ENCODE results near the gene MYO1D. TPM values are rescaled to one million over a fixed set of nuclear protein-coding genes. Genes with fewer than 3 reads are reported as not detected.

The MYO1D gene
- total RNA-seq, 1 donor from 2014 or later, result 24.9 TPM

DNA sequence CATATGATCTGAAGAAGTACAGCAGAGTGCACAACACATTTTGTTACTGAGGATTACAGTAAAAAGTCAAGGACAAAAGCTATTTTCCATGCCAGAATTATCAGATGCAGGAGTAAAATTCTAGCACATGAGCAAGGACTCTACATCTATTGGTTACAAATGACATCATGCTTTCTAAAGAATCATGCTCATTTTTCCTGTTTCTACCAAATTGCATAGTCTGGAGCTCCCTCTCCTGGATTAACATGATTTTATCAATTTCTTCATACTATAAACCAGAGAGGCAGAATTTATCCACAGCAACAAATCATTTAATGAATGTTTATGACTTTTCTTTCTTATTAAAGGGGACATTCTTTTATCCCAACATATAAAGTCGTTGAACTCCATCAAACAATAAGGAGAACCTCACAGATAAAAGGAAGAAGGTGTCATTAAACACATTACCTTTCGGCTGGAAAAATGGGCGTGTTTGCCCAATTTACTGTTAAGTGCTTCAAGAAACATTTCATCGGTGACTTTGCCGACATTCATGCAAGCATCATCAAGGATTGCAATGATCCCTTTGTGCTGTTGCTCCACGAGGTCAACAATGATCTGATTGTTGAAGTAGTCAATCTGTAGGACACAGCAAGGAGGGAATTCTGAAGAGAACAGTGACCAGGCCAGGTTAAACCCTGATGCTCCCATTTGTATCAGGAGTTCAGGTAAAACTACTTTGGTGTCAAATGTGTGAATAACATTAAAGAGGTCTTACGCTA is 121.7 kb downstream of the MYO1D start:
- Mint-ChIP-seq H3K4me3 (no peak overlapping the region), H3K36me3 (no peaks in the 10 kb centered on the region), H3K27ac (no peak overlapping the region), H3K9me3 (no peaks in the 10 kb centered on the region), H3K27me3 (no peaks in the 10 kb centered on the region), H3K4me1 (ENCODE audit: unreplicated experiment) (peaks cover 4% of the 10 kb centered on the region)
- TF ChIP-seq CTCF (conservative IDR thresholded peaks at IDR 0.05), result peak; percentile 83
- no peak for DNase-seq (ENCODE audit: extremely low spot score, unreplicated experiment)

DNA sequence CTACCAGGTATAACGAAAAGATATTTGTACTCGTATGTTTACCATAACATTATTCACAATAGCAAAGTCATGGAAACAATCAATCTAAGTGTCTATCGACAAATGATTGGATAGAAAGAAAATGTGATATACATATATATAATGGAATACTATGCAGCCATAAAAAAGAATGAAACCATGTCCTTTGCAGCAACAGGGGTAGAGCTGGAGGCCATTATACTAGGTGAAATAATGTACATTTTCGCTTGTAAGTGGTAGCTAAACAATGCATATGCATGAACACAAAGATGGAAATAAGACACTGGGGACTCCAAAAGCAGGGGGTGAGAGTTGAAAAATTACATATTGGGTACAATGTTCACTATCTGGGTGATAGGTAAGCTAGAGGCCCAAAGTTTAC is 124.0 kb downstream of the MYO1D start:
- Mint-ChIP-seq H3K27ac (no peak overlapping the region), H3K36me3 (no peaks in the 10 kb centered on the region), H3K27me3 (no peaks in the 10 kb centered on the region), H3K4me3 (no peak overlapping the region), H3K4me1 (ENCODE audit: unreplicated experiment) (peaks cover 8% of the 10 kb centered on the region), H3K9me3 (no peaks in the 10 kb centered on the region)
- no peak for DNase-seq (ENCODE audit: extremely low spot score, unreplicated experiment)
- no peak for TF ChIP-seq CTCF (conservative IDR thresholded peaks at IDR 0.05)

DNA sequence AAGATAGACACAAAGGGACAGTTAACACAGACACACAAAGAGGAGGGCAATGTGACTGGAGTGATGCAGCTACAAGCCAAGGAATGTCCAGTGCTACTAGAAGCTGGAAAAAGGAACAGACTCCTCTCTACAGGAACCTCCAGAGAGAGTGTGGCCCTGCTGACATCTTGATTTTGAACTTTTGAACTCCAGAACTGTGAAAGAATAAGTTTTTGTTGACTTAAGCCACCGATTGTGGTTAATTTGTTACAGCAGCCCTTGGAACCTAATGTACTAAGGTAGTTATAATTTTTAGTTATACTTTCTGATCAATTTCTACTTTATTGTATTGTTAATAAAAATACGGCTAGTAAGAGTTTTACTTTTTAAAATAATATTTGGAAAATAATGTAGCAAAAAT is 129.1 kb downstream of the MYO1D start:
- no peaks in the 10 kb centered on the region for H3K9me3 Mint-ChIP-seq
- peaks cover 4% of the 10 kb centered on the region for H3K36me3 Mint-ChIP-seq
- DNase-seq (ENCODE audit: extremely low spot score, unreplicated experiment), result no peak
- H3K4me1 Mint-ChIP-seq (ENCODE audit: unreplicated experiment), result peaks cover 4% of the 10 kb centered on the region
- no peak for TF ChIP-seq CTCF (conservative IDR thresholded peaks at IDR 0.05)
- no peaks in the 10 kb centered on the region for H3K27me3 Mint-ChIP-seq
- no peak overlapping the region for H3K4me3 Mint-ChIP-seq
- H3K27ac Mint-ChIP-seq, result no peak overlapping the region

DNA sequence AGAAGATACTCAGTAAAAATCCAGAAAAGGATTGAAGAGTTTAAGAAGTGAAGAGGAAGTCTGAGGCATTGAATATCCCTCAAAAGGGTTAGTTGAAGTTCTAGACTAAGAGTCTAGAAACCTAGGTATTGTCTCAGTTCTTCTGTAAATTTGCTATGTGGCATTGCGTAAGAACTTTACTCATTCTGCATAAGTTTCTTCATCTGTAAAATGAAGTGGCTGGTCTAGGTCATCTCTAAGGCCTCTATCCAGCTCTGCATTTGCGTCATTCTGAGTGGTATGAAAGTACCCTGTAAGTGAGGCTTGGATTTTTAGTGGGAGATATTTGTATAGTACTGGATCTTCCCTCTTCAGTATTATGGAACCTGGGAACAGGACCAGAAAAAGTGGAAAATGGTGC is 130.2 kb downstream of the MYO1D start:
- H3K4me1 Mint-ChIP-seq (ENCODE audit: unreplicated experiment), result peaks cover 4% of the 10 kb centered on the region
- no peak for DNase-seq (ENCODE audit: extremely low spot score, unreplicated experiment)
- no peak overlapping the region for H3K4me3 Mint-ChIP-seq
- H3K36me3 Mint-ChIP-seq, result peaks cover 4% of the 10 kb centered on the region
- TF ChIP-seq CTCF (conservative IDR thresholded peaks at IDR 0.05), result no peak
- H3K9me3 Mint-ChIP-seq, result no peaks in the 10 kb centered on the region
- no peak overlapping the region for H3K27ac Mint-ChIP-seq
- no peaks in the 10 kb centered on the region for H3K27me3 Mint-ChIP-seq

GRCh38 chr17:32746280-32746679 is 130.6 kb downstream of the MYO1D start:
- DNase-seq (ENCODE audit: extremely low spot score, unreplicated experiment), result no peak
- Mint-ChIP-seq H3K4me1 (ENCODE audit: unreplicated experiment) (peaks cover 4% of the 10 kb centered on the region), H3K9me3 (no peaks in the 10 kb centered on the region), H3K27ac (no peak overlapping the region), H3K36me3 (peaks cover 4% of the 10 kb centered on the region), H3K4me3 (no peak overlapping the region), H3K27me3 (no peaks in the 10 kb centered on the region)
- no peak for TF ChIP-seq CTCF (conservative IDR thresholded peaks at IDR 0.05)
